HG03521 (cell line): Measurements from ENCODE around the gene BMP7.
"Not testable (repeated sequence)": the region's sequence is repeated elsewhere in the genome, so short reads cannot be mapped to it uniquely, and the experiment has no call there.

Source experiments
- ATAC-seq: cut with Tn5 transposase; IDR thresholded peaks from one replicate; pipeline ENCODE4 v1.9.1; 2021; ENCODE audit warnings: mild to moderate bottlenecking, moderate library complexity; ENCODE audit not compliant: unreplicated experiment

Gene BMP7

GRCh38 chr20:57288651-57289277 lies 22.3 kb upstream of the BMP7 start:
- ATAC-seq, result no peak

GRCh38 chr20:57287901-57288300 lies 21.5 kb upstream of the BMP7 start:
- ATAC-seq, result no peak

DNA sequence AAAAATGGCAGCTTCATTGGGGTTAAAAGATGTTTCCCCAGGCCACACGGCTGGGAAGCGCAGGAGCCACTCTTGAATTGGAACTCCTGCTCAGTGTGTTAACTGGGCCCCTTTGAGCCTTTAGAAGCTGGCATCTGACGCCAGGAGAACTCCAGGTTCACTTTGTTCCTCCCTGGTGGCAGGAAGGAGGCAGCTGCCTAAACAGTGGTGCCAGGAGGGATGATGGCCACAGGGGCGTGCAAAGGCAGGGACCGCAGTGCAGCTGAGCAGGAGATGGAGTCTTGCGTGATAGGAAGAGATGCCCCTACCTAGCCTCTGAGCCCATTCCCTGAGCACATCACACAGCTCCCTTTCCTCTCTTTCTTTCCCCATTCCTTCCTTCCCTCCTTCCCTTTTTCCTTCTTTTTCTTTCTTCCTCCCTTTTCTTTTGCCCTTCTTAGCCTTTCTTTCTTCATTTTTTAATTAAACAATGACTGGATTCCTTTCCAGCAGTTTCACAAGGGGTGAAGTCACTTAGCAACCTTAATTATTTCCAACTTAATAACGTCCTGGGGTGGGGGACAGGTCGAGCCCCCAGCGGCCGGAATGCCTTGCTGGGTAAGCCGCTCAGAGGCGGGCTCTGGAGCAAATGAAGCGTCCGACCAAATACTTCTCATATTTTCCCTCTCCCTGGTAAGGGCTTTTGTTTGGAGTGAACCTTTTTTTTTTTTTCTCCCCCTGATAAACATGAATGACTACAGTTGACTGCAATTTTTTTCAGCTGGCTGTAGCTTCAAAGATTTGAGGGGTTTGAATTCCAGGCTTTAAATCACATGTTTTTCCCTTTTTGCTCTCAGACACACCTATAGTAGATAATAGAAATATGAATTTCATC lies 20.8 kb upstream of the BMP7 start:
- ATAC-seq, result no peak

GRCh38 chr20:57283860-57284259 lies 17.4 kb upstream of the BMP7 start:
- ATAC-seq, result no peak

DNA sequence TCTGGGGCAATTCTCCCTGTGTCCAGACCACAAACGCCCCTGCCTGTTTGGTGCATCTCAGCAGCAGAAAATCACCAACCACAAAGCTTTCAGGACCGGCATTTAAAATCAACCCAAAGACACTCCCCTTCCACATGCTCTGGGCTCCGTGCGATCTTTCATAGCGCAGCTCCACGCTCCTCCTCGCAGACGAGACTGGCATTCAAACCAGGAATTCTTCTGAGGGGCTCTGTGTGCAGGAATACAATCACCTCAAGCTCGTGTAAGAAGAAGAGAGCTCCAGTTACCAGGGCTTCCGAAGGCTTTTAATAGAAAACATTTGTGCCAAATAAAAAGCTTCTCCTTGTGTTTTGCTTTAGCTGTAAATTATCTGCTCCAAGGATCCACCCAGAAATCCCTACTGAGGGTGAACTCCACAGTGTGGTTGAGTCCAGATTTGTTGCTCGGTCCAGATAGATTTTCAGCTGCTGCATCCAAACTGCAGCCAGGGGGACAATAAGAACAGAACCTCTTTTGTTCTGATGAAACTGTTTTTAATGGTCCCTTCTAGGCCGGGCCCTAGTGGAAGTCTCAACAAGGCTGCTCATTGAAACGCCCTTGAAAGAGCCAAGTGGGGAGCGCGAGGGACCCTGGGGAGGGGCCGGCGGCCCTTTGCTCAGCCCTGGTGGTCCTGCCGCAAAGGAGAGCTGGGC lies 16.4 kb upstream of the BMP7 start:
- no peak for ATAC-seq

- no peak for ATAC-seq
Observed at GRCh38 chr20:57281900-57282299, 15.5 kb upstream of the BMP7 start.

DNA sequence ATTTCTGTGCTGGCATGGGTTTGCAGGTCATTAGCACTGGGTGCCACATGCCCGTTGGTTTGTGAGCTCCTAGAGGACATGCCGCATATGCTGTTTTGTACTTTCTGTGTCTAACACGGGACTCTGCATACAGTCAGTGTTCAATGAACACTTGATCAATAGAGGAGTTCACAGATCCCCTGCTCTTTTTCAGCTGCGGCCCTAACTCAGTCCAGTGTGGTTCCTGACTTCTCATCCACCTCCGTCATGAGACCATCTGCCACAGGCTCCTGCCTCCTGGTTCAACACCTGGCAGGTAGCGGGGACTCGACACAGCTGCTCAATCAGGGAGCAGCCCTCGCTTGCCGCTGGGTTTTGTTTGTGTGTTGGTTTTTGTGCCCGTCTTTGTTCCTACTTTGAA lies 13.8 kb upstream of the BMP7 start:
- no peak for ATAC-seq

GRCh38 chr20:57279548-57279947 lies 13.1 kb upstream of the BMP7 start:
- ATAC-seq, result not testable (repeated sequence)

DNA sequence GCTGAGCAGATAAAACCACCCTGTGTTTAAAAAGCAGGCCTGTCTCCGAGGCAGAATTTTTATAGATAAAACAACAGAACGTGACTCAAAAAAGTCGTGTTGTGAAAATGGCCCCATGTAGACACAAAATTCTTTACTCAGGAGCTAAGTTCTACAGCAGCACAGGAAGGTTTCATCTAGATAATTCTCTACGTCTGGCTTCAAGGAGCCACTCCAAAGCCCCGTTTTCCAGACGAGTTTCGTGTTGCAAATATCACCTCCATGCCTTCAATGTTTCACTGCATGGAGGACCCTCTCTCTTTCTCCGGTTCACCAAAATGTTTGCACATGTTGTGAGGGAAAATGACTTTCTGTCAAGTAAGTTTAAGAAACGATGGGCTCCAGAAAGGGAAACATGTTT lies 12.0 kb upstream of the BMP7 start:
- ATAC-seq, result no peak

DNA sequence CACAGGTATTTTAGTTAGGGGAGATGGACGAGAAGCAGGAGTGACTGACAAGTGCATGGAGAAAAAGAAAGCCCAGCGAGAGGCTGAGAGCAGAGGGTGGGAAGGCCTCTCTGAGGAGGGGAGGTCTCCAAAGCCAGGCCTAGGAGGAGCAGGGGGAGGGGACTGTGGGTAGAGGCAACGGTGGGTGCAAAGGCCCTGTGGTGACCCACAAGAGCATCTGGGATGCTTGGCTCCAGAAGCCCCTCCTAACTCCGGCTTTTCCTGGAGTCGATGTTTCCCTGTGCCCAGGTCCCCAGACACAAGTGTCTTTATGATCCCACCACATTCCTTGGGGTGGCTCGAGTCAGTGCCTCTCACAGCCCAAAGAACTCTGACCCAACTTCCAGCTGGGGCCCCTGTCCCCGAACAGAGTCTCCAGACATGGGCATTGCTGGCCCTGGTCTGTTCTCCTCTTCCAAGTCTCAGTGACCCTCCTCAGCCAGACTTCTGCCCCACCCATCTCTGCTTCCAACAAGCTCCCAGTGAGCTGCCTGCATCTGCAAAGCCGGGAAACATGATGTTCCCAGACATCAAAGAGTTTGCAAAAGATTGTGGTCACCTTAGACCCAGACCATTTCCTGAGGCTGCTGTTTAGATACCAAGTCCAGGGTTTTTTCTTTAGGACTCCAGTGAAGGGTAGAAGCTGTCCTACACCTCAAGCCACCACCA lies 11.1 kb upstream of the BMP7 start:
- ATAC-seq, result no peak

- no peak for ATAC-seq
Observed at GRCh38 chr20:57276221-57276620, 9.8 kb upstream of the BMP7 start.

DNA sequence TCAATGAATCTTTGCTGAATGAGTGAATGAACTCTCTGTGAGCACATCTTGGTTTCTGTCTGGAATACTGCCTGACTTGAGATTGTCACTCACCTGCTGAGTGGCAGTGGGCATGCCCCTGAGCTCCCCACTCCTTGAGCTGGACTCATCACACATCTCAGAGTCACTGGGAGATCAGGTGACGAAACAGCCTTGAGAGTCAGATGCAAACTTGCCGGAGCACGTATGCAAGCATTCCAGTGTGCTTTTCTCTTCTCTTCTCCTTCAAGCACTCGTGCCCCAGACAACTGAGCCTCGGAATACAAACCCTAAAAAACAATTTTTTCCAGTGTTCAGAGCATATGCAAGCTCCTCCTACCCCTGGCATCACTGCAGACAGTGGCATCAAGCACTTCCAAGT lies 9.4 kb upstream of the BMP7 start:
- ATAC-seq, result no peak

- no peak for ATAC-seq
Observed at GRCh38 chr20:57275334-57275733, 8.9 kb upstream of the BMP7 start.

DNA sequence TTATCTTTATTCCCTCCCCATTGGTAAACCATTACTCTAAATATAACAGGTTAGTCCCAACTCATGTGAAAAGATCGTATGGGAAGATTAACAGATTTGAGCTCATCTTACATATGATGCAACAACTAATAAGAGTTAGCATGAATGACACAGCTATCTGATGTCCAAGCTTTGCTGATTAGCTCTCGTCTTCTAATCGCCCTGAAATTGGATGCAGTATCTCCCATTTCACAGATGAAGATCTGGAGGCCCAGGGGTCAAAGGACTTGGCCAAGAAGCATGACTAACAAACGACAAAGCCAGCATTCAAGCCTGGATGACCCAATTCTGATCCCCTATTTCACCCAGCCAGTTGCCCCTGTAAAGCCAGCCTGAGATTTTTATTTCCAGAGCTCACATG lies 8.4 kb upstream of the BMP7 start:
- no peak for ATAC-seq

DNA sequence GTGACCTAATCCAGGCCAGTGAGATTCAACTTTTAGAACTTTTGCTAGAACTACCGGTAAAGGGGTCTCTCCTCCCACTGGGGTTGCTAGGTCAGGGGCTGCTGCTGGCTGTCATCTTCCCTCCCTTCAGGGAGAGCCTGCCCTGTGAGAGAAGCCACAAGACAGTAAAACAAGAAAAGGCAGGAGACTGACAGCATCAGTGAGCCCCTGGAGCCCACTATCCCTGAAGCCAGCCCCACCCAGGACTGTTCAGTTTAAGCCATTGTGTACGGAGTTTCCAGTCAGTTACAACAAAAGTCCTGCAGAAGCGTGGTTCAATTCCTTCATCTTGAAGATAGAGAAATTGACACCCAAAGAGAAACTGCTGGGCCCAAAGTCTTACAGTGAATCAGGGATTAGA lies 7.9 kb upstream of the BMP7 start:
- no peak for ATAC-seq

- no peak for ATAC-seq
Observed at GRCh38 chr20:57272883-57273535, 6.6 kb upstream of the BMP7 start.

DNA sequence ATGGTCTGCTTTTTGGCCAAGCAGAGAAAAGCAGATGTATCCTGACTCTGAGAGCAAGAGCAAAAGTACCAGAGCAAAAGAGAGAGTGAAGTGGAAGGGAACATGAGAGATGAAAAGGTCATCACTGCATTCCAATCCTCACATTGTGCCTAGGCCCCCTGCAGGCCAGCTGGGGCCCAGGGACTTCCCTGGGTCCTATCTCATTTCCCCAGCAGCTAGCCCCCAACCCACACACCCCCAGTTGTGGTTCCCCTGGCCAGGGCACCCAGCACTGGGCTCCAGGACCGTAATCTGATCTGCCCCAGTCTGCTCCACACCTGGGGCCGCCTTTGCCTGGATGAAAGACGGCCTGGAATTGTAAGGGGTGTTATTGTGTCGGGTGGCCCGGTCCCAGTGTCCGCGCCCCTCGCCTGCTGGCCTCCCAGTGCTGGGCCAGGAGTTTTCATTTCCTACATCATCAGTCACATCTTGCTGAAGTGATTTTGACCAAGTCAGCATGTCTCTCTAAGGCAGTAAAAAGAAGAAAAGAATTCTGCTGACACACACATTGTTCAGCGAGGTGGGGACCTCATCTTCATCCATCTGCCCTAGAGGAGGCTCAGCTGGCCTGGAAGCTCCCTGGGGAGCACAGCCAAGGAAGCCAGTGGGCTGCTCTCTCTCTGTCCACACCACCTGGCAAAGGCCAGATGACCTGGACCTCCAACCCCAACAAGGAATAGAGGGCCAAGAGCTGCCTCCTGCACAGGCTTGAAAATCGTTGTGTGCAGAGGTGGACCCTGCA lies 4.0 kb upstream of the BMP7 start:
- ATAC-seq, result no peak

DNA sequence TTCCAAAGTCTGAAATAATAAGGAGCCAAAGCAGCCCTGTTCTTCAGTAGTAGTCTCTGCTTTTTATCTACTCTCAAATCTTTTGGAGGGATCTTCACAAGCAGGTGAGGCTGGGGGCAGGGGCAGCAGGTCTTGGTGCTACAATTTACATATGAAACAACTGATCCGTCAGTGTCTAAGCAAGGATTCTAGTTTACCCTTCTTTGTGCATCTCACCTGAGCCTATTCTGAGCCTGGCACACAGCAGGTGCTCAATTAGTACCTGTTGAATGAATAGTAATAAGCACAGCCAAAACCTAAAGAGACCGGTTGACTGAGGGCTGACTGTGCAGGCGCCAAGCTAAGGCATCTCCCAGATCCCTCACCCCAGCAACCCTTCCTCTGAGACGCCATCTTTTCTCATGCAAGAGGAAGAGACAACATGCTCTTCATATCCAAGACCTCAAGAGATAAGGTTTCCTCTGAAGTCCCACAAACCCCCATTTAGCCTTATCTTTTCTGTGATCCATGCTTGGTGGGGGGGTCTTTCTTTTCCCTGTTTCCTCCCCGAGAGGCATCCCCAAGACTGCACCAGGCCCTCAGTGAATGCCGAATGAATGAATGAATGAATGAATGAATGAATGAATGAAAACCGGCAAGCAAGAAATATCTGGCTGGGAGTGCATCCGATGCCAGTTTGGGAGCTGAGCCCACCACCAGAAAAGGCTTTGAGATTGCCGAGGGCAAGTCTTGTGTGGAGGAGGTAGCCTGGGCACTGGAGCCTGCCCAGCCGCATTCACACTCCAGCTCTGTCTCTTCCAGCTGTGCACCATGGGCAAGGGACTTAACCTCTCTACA lies 2.9 kb upstream of the BMP7 start:
- no peak for ATAC-seq

DNA sequence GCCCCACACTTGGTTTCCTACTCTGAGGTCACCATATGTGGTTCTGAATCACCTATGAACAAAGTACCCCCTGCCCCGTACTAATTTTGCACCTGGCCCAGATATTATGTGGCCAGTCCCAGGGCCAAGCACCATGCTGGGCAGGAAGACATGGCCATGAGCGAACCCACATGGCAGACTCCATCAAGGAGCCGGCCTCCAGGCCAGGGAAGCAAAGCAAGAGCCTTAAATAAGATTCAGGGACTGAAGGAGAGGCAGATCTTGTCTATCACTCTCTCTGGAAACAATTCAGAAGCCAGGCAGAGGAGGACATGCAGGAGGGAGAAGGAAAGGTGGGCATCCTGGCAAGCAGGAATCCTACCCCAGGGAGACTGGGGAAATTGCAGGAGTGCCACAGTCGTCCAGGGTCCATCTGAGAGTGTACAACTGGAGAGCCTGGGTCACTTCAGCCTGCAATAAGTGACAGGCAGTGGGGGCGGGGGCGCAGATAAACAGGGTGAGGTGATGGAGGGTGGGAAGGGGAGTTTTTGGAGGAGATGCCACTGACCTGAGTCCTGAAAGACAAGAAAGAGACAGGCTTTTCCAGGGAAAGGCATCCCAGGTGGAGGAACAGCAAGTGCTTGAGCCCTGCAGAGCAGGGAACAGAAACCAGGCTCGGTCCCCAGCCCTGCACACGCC lies 2.1 kb upstream of the BMP7 start:
- ATAC-seq, result no peak
